ENCODE measurements around the gene AK5.
"Not testable (repeated sequence)": the region's sequence is repeated elsewhere in the genome, so short reads cannot be mapped to it uniquely, and the experiment has no call there.

Gene AK5

GRCh38 chr1:77406661-77407060 lies 124.8 kb downstream of the AK5 start:
- DNase-seq: no peak

GRCh38 chr1:77407738-77408375 lies 126.0 kb downstream of the AK5 start:
- DNase-seq: no peak

GRCh38 chr1:77408933-77409332 lies 127.1 kb downstream of the AK5 start:
- not testable (repeated sequence) for DNase-seq

DNA sequence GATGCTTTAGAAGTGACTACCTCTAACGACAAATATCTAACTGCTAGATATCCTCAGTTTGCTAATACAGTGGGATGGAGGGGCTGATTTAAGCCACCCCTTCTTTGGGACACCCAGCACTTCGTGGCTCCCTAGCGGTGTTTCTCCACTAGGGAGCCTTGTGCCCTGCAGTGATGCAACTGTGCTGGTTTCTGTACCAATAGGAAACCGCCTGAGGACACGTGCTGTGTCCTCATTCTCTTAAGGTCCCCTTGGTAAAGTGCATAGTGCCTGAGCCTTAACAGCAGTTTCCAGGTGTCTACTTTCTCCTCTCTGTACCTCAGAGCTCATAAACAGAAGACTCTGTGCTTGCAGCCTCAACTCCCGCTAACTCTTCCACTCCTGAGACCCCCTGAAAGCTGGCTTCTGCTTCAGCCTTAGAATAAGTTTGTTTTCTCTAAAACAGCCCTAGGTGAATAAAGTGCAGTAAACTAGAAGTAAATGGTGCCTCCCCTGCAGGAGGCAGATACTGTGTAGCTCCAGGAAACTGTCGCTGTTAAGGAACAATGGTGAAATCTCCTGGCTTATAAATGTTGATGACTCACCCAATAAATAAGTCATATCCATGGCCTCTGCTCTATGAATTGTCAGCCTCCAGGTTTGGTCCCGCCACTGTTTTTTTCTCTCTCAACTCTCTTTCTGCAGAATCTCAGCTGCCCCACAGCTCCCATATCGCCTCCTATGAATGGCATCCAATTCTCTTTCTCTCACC lies 130.4 kb downstream of the AK5 start:
- DNase-seq: no peak

- no peak for DNase-seq
Observed at GRCh38 chr1:77412820-77413530, 131.2 kb downstream of the AK5 start.

DNA sequence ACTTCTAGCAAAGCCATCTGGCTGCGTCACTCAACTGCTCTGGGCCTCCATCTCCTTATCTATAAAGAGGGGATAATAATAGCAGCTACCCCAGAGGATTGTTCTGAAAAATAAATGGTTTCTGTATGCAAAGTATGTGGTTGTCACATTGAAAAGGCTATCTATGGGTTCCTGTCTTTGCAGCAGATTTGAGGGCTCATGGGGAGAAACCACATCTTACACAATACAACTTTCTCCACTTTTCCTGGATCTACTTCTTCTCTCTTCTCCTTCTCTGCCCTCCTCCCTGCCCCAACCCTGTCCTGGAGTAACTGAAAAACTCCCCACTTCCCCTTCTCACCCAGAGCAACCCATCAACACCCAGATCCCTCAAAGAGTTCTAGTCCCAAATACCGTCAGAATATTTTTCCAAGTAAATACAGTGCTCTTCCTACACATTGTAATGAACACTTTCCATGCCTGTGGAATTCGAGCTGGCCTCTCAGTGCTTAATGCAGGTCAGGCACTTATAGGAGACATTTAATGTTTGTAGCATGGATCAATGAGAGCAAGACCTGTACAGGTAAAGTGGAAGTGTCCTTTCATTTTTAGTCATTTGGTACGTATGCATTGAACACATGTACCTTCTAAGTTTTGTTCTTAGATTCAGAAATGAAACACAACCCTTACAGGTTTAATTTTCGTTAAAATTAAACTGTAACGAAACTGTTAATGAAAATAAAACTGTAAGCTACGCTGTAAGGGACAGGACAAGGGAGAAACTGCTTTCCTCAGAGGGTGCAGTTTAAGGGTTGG lies 131.9 kb downstream of the AK5 start:
- DNase-seq: no peak

DNA sequence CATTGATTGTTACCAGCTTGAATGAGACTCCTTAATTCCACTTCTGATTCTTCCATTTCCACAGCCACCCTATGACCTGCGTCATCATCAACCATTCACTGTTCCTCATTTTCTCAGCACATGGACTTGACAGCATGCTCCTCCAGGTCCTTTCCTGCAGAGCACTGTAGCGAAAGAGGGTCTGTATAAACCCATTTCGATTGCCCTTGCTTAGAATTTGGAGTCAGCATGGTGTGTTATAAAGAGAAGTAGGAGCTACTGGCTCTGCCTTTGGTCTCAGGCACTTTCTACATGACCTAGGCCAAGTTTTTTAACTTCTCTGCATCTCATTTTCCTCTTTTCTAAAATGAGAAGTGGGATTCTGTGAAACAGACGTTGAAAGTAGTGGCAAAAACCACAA lies 133.8 kb downstream of the AK5 start:
- DNase-seq: no peak

DNA sequence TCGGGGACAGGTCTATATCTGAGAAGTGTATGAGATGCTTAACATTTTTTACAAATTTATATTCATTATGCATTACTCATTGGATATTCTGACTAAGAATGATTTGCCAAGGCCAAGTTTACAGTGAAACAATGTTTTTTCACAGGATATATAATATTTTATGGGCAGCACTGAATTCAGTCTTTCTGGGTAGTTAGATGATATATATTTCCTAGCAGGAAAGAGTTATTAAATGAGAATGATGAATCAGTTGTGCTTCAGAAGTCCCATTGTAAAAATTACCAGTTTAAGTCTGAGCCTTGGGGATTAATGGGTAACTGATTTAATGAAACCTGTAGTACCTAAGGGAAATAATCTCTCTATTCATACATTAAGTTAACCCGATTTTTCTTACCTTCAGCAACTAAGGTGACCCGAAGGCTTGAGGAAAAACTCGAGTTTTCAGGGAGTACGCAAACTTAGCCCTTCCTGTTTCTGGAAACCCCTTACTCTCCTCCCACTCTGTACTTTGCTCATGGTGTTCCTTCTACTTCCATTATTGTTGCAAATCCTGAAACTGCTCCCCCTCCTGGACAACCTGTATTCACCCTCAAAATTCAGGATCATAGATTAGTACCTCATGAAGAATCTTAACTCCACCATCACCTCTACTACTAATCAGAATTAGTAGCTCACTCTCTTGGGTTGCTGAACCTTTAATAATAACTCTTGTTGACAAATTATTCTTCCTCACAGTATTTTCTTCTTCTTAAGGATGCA lies 135.1 kb downstream of the AK5 start:
- no peak for DNase-seq

DNA sequence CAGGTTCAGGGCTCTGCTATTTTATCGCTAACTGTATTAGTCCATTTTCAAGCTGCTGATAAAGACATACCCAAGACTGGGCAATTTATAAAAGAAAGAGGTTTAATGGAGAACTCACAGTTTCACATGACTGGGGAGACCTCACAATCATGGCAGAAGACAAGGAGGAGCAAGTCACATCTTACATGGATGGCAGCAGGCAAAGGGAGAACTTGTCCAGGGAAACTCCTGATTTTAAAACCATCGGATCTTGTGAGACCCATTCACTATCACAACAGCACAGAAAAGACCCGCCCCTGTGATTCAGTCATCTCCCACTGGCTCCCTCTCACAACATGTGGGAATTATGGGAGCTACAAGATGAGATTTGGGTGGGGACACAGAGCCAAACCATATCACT lies 136.2 kb downstream of the AK5 start:
- not testable (repeated sequence) for DNase-seq

- DNase-seq: peak; percentile 31
Observed at GRCh38 chr1:77421504-77422233, 139.8 kb downstream of the AK5 start.

DNA sequence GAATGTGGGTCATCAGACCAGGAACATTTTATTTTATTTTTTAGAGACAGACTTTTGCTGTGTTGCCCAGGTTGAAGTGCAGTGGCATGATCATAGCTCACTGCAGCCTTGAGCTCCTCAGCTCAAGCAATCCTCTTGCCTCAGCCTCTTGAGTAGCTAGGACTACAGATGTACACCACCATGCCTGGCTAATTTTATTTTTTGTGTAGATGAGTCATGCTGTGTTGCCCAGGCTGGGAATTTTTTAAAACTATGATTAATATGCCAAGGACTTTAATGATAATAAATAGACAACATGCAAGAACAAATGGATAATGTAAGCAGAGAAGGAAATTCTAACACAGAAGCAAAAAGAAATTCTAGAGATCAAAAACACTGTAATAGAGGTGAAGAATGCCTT lies 142.4 kb downstream of the AK5 start:
- no peak for DNase-seq

- no peak for DNase-seq
Observed at GRCh38 chr1:77428068-77428467, 146.2 kb downstream of the AK5 start.

DNA sequence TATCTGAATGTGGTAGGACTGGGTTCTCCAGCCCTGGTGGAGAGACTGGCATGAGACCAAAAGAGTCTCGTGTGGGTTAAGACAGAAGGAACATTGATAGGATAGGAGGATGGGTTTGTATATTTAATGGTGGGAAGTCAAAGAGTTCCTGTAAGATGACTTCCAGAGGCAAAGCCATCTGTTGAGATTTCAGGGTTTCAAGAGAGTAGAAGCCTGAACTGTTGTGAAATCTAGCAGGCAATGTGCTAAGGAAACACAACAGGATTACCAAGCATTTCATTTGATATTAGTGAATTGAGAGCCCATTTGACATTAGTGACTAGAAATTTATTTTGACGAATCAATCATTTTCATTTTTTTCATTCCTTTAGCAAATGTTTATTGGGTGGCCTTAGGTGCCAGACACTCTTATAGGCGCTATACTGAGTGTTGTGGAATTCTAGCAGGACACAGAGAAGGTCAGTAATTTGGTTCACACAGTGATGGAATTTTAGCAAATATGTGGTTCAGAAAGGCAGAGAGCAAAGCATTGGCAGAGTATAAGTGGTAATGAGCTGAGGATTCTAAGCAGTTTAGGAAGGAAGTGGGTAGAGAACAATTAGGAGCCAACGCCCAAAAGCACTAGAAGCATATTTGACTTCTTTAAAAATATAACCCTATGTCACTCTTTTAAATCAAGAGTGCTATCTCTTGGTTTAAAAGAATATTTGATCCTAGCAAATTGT lies 149.3 kb downstream of the AK5 start:
- peak; percentile 57 for DNase-seq

GRCh38 chr1:77433934-77434333 lies 152.1 kb downstream of the AK5 start:
- DNase-seq: no peak

GRCh38 chr1:77434967-77435366 lies 153.1 kb downstream of the AK5 start:
- no peak for DNase-seq

- DNase-seq: no peak
Observed at GRCh38 chr1:77438236-77438913, 156.6 kb downstream of the AK5 start.

DNA sequence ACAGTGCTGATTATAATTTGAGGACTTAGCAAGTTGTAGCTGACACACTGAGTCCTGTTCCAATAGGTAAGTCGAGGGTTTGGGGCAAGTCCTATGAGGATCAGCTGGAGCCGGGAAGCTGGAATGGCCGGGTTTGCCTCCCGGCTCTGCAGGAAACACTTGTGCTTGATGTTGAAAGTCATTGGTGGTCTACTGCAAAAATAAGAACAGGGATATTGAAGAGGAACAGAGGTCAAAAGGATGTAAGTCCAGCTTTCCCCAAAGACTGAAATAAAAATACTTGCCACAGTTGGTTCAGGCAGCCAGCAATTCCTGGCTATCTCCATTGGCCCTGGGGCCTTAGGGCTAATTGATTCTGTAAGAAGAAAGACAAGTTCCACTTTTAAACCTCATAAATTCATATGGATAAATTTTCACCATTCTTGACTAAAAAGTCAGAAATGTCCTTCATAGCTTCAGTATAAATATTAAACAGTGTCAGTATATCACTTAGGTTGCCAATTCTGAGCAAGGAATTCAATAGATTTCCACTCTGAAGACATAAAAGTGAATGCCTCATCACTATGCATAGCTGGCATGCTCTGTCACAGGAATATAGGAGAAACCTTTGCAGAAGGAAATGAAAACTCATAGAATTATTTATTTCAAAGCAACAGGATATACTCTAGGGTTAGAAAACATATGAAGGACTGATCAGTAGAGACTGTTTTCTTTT lies 165.2 kb downstream of the AK5 start:
- no peak for DNase-seq

DNA sequence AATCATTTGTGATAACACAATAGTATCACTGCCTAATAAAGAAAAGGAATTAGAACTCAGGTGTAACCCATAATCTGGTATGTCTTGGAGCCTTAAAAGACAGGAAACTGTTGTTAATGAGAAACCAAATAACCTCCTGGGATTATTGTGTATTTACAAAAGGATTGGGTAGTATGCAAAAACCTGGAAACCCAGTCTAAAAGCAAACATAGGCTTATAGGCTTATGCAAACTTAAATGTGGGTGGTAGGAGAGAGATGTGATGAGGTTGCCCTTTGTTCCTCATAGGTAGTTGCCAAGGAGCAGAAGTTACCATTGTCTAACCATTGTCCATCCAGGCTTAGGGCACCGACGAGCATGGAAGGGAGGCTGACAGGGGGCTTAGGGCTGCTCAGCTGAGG lies 165.8 kb downstream of the AK5 start:
- DNase-seq: no peak

DNA sequence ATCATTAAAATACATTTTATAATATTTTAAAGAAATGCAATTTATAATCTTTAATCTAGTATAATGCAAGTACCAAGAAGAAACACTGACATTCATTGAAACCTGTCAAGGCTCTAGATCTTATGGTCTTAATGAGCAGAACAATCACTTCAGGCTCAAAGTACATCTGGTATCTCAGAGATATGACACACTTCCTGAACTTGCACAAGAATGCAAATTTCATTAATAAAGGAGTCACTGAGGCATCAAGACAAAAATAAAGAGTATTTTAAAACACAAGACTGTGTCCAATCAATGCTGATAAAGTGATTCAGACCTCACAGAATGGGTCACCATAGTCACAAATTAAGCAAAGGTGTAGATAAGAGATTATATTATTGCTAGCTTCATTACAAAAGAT lies 178.1 kb downstream of the AK5 start:
- no peak for DNase-seq

DNA sequence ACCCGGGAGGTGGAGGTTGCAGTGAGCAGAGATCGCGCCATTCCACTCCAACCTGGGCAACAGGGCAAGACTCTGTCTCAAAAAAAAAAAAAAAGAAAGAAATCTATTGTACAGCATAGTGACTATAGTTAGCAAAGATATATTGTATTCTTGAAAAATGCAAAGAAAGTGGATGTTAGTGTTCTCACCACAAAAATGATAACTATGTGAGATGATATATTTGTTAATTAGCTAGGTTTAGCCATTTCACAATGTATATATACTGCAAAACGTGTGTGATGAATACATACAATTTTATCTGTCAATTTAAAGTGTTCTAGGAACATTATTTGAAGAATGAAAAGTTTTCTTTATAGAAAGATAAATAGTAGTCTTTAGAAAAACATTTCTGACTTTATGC lies 179.9 kb downstream of the AK5 start:
- DNase-seq: no peak

All from CD4-positive, alpha-beta T cell treated with Interleukin-10 for 1 hour (primary cell).